ENCODE measurements around the gene COQ8A.
"Not testable (repeated sequence)": the region's sequence is repeated elsewhere in the genome, so short reads cannot be mapped to it uniquely, and the experiment has no call there.

Gene COQ8A

DNA sequence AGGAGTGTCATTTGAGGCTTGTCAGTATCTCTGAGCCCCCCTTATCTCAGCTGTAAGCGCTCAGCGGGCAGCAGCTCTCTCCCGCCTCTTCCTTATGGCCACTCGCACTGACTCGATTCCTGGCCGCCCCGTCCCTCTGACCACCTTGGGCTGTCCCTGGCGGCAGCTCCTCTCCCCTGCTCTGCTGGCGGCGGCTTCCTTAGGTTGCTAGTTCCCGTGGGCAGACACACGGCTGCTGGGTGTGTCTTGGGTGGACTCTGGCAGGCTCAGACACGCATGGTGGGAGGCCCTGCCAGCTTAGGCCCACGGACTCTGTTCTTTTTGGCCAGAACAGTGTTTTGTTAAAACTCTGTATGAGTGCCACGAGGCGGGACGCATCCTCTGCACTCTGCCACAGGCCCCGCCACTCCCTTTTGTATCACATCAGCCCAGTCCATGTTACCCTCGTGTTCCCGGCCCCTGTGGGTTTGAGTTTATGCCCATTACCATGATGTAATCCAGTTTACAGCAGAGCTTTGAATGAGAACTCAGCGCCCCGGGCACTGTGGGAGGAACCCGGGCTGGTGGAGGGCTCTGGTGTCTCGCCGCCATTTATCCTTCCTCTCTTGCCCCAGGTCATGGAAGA is 45.9 kb downstream of the COQ8A start:
- no peak for DNase-seq

DNA sequence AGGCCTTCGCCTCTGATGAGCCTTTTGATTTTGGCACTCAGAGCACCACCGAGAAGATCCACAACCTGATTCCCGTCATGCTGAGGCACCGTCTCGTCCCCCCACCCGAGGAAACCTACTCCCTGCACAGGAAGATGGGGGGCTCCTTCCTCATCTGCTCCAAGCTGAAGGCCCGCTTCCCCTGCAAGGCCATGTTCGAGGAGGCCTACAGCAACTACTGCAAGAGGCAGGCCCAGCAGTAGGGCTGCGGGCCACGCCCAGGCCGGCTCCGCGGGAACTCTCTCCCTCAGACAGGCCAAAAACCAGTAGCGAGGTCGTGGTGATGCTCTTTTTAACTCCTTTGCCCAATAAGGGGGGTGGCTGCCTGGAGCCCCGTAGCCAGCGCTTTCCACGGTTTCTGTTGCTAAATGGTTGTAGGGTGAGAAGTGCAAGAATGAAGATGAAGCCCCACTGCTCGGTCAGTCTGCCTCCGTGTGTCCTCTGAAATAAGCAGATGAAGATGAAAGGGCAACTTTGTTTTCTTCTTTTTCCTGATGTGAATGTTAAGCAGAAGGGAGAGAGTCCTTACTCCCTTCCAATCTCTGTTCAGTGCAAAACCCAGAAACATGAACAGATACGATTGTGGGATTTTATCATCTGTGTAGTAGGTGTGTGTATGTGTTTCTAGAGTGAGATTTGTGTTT is 46.5 kb downstream of the COQ8A start:
- DNase-seq, result no peak

DNA sequence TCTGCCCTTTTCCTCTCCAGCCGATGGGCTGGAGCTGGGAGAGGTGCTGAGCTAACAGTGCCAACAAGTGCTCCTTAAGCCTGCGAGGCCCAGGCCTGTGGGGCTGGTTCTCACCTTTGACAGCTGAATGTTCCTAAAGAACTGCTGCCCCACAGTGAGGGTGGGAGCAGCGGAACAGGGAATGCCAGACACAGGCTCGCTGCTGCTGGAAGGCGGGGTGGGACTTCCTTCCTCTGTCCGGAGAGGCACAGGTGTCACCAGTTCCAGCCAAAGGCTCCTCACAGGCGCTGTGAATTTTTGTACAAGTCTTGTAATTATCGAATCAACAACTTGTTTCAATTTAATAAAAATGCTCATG is 47.1 kb downstream of the COQ8A start:
- no peak for DNase-seq

- no peak for DNase-seq
Measured at GRCh38 chr1:226987623-226988333, 47.7 kb downstream of the COQ8A start.

DNA sequence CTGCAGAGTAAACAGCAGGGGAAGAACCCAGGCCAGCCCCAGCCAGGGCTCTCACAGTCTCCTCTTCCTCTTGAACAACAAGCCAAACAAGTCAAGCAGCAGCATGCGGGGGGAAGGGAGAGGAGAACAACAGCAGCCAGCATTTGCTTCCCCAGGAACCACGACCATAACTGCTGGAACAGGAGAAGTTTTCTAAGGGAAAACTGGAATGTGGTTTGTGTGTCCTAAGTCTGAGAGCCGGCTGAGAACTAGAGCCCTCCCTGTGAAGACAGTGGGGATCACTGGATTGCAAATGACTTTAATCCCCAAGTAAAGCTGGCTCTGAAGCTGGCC is 48.2 kb downstream of the COQ8A start:
- DNase-seq, result no peak

DNA sequence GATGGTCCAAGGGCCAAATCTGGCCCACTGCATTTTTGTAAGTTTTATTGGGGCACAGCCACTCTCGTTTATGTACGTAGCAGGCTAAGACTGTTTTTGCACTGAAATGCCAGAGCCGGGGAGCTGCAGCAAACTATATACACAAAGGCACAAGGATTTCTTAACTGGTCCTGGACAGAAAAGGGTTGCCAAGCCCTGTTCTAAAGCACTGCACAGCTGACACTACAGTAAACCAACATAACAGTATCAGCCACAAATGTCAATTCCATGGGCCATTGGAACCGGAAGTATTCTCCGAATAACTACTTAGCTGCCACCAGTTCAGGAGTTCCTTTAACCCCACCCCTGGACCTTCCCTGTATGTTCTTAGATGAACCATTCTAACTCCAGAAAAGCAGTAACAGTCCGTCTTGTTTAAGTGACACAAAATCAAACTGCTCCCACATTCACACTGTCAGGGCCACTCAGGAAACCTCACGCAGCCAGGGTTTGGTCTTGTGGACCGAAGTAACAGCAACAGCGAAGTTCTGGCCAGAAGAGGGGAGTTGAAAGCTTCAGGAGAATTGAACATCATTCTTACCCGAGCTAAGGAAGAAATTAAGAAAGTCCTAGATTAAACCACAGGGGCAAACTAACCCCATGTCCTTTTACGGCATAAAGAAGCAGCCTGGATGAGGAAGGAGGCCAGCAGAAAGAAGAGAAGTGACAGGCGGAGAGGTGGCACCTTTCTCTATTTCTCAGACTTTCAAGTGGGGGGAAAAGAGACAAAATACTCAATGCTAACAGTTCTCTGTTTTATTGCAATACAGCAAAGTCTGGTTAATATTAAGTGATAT is 49.2 kb downstream of the COQ8A start:
- DNase-seq, result no peak

- peak; percentile 25 for DNase-seq
Measured at GRCh38 chr1:226990133-226990716, 50.1 kb downstream of the COQ8A start.

GRCh38 chr1:226991920-226992319 is 51.8 kb downstream of the COQ8A start:
- no peak for DNase-seq

DNA sequence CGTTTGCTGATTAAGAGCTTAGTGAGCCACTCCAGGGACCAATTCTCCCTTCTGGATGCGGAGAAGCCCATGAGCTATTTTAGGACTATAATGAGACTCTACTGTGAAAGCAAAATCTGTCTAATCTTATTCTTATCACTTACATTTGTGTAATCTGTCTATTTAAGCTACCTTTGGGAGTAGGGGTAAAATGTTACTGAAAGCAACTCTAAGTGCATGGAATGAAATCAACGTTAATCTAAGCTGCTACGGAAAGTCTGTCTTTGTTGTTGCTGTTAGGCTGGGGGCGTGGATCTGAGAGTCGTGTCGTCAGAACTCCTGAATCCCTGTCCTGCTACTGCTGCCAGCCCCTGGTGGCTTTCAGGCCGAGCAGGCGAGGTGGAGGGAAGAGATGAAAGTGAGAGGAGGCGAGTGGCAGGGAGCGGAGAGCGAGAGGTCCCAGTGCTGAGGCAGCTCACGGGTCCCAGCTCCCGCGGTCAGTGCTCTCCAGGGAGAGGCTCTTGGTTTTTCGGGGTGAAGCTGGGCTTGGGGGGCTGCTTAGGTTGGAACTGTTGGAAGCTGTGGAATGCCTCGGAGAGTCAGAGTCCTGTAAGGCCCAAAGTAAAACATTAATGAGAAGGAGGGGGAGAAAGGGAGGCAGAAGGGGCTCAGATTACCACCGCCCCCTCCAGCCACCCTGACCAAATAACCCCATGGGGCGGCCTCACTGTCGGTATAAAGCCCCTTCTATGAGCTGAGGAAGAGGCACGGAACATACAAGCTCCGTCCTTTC is 53.9 kb downstream of the COQ8A start:
- DNase-seq, result no peak

DNA sequence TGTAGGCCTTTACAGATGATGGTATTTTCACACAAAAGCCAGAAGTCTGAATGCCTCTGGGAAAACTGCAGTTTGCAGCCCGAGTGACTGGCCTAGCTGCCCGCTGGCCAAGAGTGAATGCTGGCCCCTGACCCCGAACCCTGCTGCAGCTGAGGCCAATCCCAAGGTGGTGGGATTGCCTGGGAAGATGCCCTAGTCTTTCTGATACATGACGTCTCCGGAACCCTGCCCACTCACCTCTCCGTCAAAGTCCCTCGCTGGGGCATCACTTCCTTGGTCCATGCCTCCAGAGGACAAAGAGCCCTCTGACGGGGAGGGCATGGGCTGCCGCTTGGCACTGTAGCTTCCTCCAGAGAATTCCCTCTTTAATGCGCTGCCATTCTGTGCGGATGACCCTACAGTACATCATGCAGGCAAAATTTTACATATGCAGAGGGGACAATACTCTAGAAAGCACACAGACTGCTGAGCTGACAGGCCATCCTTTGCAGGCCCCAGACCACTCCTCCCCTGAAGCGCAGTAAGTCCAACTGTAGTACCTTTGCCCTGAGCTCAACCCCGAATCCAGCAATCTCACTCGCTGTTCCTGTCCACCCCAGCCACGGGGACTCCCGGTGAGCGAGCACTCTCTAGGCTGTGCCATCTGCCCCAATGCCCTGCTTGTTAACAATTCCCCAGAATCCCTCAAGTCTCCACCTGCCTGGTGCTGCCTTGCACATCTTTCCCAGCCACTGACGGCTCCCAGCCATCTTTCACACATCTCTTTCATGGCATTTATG is 54.7 kb downstream of the COQ8A start:
- DNase-seq, result no peak

GRCh38 chr1:226995365-226996332 is 55.6 kb downstream of the COQ8A start:
- no peak for DNase-seq

GRCh38 chr1:226999579-226999978 is 59.5 kb downstream of the COQ8A start:
- DNase-seq, result not testable (repeated sequence)

GRCh38 chr1:227002531-227003049 is 62.5 kb downstream of the COQ8A start:
- DNase-seq, result no peak

- DNase-seq, result no peak
Measured at GRCh38 chr1:227003165-227003564, 63.1 kb downstream of the COQ8A start.

DNA sequence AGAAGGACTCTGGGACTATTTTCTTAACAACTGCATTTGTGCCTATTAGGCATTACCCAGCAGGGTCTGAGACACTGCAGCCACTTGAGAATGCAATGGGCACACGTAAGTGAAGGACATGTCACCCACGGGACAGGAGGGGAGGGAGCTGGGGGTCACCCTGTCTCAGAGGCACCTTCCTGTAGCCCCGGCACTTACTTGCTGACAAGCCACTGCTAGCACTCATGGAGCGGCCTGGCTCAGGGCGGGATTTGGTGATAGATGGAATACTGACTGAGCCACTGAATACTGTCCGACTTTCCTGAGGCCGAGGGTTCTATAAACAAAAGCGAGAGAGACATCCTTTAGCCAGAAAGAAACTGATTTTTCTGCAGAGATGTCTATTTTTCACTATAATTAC is 64.7 kb downstream of the COQ8A start:
- DNase-seq, result no peak

- DNase-seq, result no peak
Measured at GRCh38 chr1:227006226-227006796, 66.2 kb downstream of the COQ8A start.

GRCh38 chr1:227009937-227010336 is 69.8 kb downstream of the COQ8A start:
- no peak for DNase-seq

DNA sequence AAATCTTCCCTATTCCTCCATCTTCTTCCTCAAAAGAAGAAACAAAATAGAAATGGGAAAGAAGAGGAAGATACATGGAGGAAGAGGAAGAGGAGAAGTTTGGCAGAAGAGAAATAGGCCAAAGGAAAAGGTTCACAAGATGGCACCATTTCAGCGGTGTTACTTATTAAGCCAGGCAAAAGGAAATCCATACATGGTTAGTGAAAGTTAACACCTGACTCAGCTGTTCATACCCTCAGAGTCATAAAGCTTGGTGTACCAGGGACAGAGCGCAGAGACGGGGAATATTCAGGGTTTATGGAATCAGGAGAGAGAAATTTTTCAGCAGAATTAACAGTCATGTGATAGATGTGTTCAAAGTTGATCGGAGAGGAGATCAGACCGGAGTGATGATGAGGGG is 70.6 kb downstream of the COQ8A start:
- no peak for DNase-seq

DNA sequence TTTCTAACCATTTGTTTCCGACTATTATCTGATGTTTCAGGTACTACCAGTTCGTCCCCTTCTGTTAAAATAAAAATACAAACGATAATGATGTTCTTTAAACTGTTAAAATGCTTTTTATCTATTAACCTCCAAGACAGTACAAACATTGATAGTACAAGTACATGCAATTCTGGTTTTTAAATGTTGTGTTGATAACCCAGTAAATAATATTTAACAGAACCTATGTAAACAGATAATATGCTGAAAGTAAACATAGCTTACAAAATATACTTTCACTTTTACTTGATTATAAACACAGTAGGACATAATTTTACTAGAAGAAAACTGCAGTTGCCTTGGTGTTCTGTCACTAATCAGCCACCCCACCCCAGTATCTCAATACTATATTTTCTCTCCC is 76.9 kb downstream of the COQ8A start:
- DNase-seq, result no peak

DNA sequence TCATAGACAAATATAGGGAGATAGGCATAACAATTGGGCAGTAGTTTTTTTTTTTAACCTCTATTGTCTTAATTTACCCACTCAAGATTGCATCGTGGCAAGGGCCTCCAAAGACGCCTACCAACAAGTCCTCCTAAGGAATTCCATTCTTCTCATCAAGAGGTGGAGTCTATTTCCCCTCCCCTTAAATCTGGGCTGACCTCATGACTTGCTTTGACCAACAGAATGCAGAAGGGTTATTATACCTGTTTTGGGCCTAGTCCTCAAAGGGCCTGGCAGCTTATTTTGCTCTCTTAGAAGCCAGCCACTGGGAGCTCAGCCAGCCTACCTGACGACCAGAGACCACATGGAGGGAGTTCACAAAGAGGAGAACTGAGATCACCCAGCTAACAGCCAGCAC is 92.3 kb downstream of the COQ8A start:
- DNase-seq, result no peak
